BJ (cell line): ENCODE measurements around the gene KLHDC7B. TPM values are rescaled to one million over a fixed set of nuclear protein-coding genes. Genes with fewer than 3 reads are reported as not detected.
"Not testable (repeated sequence)": the region's sequence is repeated elsewhere in the genome, so short reads cannot be mapped to it uniquely, and the experiment has no call there.

Experiments used
- CTCF ChIA-PET: fragments of 350-600 bp; formaldehyde crosslinking; extraction: SDS; loops from one replicate; lab custom pipeline; 2021; ENCODE audit warnings: antibody characterized with exemption, inconsistent platforms; lab: Yijun Ruan, JAX
- POLR2A ChIA-PET: fragments of 300-600 bp; sonication (Branson Sonifier 250); formaldehyde crosslinking; extraction: SDS; loops from one replicate; lab custom pipeline; 2021; ENCODE audit warnings: antibody characterized with exemption; lab: Charles Lee
- DNase-seq: peaks from one replicate; pipeline ENCODE4 v3.0.0-alpha.2; 2011; ENCODE audit warnings: low read depth
- H3K27me3 ChIP-seq: 2 replicates; pipeline ENCODE4 v1.6.0; 2011; ENCODE audit warnings: low read length; ENCODE audit not compliant: control insufficient read depth, insufficient read depth
- H3K36me3 ChIP-seq: 2 replicates; pipeline ENCODE4 v1.5.1; 2011; ENCODE audit warnings: low read length; ENCODE audit not compliant: control insufficient read depth, insufficient read depth
- H3K4me3 ChIP-seq: 2 replicates; pipeline ENCODE4 v1.5.1; 2011; ENCODE audit warnings: low read depth, mild to moderate bottlenecking, control low read depth, low read length
- polyA plus RNA-seq: library from polyadenylated mRNA; depleted of rRNA; stranded (reverse); fragments of >200 nt; gene quantifications from 2 replicates; pipeline ENCODE4 v1.2.3, GENCODE V29; 2011
- TF ChIP-seq, protein P1 (sequence below): IDR thresholded peaks from 2 replicates; pipeline ENCODE4 v1.5.1; 2011; ENCODE audit warnings: low read depth, mild to moderate bottlenecking, control low read depth, inconsistent platforms, low read length, moderate library complexity; ENCODE audit not compliant: insufficient read depth

The KLHDC7B gene
- polyA plus RNA-seq, 1 experiment, result 0.34 TPM

DNA sequence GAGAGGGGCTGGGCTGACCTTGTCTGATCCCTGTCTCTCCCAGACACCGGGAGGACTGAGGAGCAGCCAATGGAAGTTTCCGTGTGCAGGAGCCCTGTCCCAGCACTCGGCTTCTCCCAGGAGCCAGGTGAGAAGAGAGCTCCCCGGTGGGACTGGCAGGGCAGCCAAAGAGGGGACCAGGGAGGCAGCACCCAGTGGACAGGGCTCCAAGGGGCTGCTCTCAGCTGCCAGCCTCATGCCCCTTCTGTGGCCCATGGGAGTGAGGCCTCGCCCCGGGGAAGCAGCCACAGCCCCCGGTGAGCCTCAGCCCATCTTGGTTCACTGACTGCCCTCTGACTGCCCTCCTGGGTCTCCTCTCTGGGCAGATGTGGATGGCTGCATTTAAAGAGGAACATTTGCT, 27.1 kb upstream of the KLHDC7B start:
- ChIA-PET CTCF (interaction anchor here (1.3 to 1.7 kb wide), 2 partner anchors 27 to 102 kb away, joined by 3 to 4 read pairs; partner anchors contain the start of gene KLHDC7B), POLR2A (no interaction called here)
- H3K27me3 ChIP-seq, result no peaks in the 10 kb centered on the region
- no peak for DNase-seq
- TF ChIP-seq, protein P1, sequence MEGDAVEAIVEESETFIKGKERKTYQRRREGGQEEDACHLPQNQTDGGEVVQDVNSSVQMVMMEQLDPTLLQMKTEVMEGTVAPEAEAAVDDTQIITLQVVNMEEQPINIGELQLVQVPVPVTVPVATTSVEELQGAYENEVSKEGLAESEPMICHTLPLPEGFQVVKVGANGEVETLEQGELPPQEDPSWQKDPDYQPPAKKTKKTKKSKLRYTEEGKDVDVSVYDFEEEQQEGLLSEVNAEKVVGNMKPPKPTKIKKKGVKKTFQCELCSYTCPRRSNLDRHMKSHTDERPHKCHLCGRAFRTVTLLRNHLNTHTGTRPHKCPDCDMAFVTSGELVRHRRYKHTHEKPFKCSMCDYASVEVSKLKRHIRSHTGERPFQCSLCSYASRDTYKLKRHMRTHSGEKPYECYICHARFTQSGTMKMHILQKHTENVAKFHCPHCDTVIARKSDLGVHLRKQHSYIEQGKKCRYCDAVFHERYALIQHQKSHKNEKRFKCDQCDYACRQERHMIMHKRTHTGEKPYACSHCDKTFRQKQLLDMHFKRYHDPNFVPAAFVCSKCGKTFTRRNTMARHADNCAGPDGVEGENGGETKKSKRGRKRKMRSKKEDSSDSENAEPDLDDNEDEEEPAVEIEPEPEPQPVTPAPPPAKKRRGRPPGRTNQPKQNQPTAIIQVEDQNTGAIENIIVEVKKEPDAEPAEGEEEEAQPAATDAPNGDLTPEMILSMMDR, result no peak
- H3K4me3 ChIP-seq, result no peak overlapping the region
- H3K36me3 ChIP-seq, result peaks cover 28% of the 10 kb centered on the region

DNA sequence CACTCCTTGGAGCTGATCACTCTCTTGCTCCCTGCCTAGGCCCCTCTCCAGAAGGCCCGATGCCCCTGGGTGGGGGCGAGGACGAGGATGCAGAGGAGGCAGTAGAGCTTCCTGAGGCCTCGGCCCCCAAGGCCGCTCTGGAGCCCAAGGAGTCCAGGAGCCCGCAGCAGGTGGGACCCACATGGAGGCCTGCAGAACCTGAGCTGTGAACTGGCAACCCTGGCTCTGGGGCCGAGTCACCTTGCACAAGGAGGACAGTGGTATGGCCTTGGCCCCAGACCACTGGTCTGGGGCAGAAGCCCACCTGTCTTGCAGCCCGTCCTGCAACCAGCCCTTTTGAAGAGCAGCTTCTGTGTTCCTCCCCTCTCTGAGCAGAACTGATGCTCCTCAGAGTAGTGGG, 26.5 kb upstream of the KLHDC7B start:
- Histone ChIP-seq H3K4me3 (no peak overlapping the region), H3K36me3 (peaks cover 33% of the 10 kb centered on the region), H3K27me3 (no peaks in the 10 kb centered on the region)
- DNase-seq, result no peak
- POLR2A ChIA-PET, result no interaction called here
- TF ChIP-seq, protein P1, result no peak
- CTCF ChIA-PET, result interaction anchor here (1.3 kb wide), 1 partner anchor 26 kb away, joined by 3 read pairs; the partner anchor contains the start of gene KLHDC7B

DNA sequence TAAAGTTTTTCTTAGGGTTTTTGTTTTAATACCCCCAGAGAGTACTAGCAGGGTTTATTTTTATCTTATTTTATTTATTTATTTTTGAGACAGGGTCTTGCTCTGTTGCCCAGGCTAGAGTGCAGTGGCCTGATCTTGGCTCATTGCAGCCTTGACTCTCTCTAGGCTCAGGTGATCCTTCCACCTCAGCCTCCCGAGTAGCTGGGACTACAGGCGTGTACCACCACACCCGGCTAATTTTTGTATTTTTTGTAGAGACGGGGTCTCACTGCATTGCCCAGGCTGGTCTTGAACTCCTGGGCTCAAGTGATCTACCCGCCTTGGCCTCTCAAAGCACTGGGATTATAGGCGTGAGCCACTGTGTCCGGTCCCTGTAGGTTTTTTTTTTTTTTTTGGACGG, 25.5 kb upstream of the KLHDC7B start:
- H3K36me3 ChIP-seq, result peaks cover 33% of the 10 kb centered on the region
- DNase-seq, result not testable (repeated sequence)

DNA sequence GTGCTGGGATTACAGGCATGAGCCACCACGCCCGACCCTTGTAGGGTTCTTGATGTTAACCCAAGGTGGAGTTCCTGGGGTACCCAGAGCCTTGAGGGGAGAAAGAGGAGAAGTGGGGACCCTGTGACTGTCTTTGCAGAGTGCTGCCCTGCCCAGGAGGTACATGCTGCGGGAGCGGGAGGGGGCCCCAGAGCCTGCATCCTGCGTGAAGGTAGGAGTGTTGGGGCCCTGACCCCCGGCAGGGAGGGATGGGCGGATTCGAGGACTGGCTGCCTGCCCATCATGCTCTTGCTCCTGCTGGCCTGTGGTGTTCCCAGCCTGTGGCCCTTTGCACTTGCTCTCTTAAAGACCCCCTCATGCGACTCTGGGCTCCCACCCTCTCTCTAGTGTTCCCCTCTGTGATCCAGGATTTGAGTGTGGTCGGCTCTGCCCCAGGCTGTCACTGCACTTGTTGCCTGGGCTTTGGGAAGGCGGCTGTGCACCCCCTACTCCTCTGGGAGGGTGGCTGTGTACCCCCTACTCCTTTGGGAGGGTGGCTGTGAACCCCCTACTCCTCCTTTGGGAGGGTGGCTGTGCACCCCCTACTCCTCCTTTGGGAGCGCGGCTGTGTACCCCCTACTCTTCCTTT, 24.8 kb upstream of the KLHDC7B start:
- no peaks in the 10 kb centered on the region for H3K27me3 ChIP-seq
- no peak for DNase-seq
- TF ChIP-seq, protein P1, result no peak
- no peak overlapping the region for H3K4me3 ChIP-seq
- CTCF ChIA-PET, result interaction anchor here (0.6 kb wide), 1 partner anchor 20 kb away, joined by 3 read pairs; no protein-coding TSS in a partner anchor
- H3K36me3 ChIP-seq, result peaks cover 33% of the 10 kb centered on the region
- POLR2A ChIA-PET, result interaction anchor here (0.5 kb wide), 1 partner anchor 13 kb away, joined by 3 read pairs; the partner anchor contains the start of gene LMF2

More for the DNA sequence above, 25.5 kb upstream of the KLHDC7B start:
- H3K4me3 ChIP-seq, CTCF ChIA-PET, H3K27me3 ChIP-seq, POLR2A ChIA-PET: not testable (repeated sequence)

DNA sequence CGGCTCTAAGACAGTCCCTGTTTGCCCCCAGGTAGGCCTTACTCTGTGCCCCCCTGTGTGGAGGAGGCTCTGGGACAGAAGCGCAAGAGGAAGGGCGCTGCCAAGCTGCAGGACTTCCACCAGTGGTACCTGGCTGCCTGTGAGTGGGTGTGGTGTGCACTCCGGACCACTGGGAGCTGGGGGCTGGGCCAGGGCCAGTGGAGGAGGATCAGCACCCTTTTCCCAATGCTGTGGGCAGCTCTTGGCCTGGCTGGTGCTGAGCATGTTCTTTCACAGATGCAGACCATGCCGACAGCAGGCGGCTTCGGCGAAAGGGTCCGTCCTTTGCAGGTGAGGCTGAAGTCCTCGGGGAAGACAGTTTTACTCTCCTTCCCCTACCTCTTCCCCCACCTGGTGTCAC, 24.0 kb upstream of the KLHDC7B start:
- ChIA-PET POLR2A (interaction anchor here (0.5 kb wide), 1 partner anchor 14 kb away, joined by 3 read pairs; the partner anchor contains the start of gene LMF2), CTCF (interaction anchor here (0.6 kb wide), 1 partner anchor 19 kb away, joined by 3 read pairs; no protein-coding TSS in a partner anchor)
- H3K36me3 ChIP-seq, result peaks cover 31% of the 10 kb centered on the region

More for the DNA sequence above, 24.0 kb upstream of the KLHDC7B start:
- no peak for DNase-seq
- TF ChIP-seq, protein P1, result no peak
- no peaks in the 10 kb centered on the region for H3K27me3 ChIP-seq
- no peak overlapping the region for H3K4me3 ChIP-seq
